Inferior parietal cortex (tissue), 1 donor: Measurements from ENCODE around the gene ANKRD13B.
A peak's percentile ranks its signal among the peaks of the same experiment; 100 is the strongest.

Experiments
- DNase-seq: peaks from one replicate; pipeline ENCODE4 v3.0.0-alpha.2; 2016; ENCODE audit errors: extremely low spot score

Gene ANKRD13B

DNA sequence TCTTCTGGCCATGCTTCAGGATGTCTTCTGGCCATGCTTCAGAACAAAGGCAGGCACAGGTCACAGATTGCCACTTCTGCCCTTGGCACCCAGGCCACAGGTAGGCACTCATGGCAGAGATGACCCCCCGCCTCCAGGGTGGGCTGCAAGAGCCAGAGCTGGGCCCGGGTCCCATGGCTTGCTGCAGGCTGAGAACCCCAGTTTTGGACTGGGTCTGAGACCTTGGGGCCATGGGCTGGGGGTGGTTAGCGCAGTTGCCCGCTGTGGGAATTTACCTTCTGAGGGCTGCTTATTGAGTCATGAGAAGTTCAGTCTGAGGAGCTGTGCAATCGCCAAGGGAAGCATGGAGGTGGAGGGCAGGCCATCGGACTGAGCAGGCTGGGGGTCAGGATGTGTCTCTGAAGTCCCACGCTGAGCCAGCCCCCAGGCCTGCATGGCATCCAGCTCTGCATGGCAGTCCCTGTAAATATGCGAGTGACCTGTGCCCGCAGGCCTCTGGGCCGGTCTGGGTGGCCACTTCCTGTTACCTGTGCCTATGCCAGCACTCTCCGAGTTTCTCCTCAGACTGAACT lies 1.7 kb downstream of the ANKRD13B start:
- DNase-seq, result no peak

GRCh38 chr17:29595107-29595942 lies 2.4 kb downstream of the ANKRD13B start:
- no peak for DNase-seq

DNA sequence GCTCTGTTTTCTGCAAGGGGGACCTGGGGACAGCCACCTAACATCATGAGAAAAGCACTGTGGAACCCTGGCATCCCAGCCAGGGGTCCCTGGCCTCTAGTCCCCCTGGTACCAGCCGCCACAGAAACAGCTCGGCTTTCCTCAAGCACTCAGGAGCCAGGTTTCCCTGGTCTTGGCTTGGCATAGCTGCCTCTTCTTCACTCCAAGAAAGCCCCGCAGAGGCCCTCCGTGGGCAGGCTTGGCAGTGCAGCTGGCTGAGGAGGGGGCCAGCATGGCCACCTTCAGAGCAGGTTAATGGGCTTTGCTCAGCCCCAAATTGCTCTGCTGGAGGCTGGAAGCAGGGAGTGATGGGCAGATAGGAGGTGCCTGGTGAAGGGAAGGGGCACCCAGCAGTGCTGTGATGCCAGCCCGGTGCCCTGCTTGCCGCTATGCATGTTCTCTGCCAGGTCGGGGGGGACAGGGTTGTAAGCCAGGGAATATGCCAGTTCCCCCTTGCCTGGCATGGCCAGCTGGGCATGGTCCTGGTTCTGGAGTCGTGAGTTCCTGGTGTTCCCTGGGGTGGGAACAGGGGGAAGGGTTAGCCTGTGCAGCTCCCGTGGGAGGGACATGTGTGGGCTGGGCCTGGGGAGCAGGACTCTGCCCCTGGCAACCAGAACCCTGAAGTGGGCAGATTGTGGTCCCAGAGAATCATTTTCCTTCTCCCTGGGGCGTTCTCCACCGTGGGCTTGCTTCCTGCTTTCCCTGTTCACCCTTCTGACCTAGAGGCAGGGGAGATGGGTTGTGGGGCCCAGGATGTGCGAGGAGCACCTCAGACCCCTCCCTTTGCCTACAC lies 3.2 kb downstream of the ANKRD13B start:
- no peak for DNase-seq

- DNase-seq, result no peak
These were observed 3.9 kb downstream of the ANKRD13B start for GRCh38 chr17:29596811-29597210.

DNA sequence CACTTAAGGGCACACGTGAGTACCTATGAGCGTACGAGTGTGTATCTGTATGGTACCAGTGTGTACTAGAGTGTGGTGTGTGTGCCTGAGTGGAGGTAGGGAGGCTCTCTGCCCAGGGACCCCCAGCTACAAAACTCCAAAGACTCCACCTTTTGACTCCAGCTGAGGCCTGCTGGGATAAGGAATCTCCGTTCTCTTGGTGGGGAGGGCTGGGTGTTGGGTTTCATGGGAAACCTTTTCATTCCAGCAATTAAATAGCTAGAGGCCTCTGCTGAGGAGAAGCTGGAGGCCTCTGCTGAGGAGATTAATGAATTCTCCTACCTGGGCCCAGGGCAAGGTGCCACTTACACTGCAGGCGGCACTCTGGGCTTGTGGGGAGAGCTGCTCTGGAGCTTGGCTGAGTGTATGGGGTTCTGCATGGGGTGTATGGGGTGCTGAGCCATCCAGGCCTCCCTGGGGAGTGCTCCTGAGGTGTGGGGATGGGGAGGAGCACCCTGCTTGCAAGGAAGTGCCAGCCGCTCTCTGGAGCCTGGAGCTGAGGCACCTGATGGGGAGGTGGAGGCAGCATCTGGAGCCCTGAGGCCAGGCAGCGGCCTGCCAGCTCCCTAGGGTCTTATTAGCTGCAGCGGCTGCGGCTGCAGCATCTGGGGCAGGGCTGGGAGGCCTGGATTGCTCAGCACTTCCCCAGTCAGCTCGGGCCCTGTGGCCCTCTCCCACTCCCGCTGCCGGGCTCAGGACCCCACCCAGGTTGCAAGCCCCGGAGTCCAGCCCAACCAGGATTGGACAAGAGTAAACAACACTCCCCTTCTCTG lies 4.6 kb downstream of the ANKRD13B start:
- DNase-seq, result no peak

- DNase-seq, result no peak
These were observed 10.3 kb downstream of the ANKRD13B start for GRCh38 chr17:29603109-29603674.

DNA sequence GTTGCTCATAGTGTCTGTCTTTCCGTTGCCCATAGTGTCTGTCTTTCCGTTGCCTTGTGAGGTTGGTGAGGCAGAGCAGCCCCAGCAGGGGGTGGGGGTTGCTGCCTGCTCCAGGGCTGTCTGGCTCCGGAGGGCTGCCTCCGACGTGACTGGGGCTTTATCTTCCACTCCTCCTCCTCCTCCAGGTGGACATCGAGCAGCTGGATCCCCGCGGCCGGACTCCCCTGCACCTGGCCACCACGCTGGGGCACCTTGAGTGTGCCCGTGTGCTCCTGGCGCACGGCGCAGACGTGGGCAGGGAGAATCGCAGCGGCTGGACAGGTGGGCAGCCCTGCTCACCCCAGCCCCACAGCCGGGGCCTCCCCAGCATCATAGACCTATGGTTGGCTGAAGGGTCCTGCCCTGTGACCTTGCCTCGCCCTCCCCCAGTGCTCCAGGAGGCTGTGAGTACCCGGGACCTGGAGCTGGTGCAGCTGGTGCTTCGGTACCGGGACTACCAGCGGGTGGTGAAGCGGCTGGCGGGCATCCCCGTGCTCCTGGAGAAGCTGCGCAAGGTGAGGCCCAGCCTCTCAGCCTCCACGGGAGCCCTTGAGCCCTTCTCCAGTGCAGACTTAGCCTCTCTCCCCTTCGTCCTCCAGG lies 14.7 kb downstream of the ANKRD13B start:
- DNase-seq, result no peak

- DNase-seq, result no peak
These were observed 16.1 kb downstream of the ANKRD13B start for GRCh38 chr17:29608986-29609385.

GRCh38 chr17:29610395-29610794 lies 17.5 kb downstream of the ANKRD13B start:
- no peak for DNase-seq

GRCh38 chr17:29611351-29612093 lies 18.6 kb downstream of the ANKRD13B start:
- no peak for DNase-seq

DNA sequence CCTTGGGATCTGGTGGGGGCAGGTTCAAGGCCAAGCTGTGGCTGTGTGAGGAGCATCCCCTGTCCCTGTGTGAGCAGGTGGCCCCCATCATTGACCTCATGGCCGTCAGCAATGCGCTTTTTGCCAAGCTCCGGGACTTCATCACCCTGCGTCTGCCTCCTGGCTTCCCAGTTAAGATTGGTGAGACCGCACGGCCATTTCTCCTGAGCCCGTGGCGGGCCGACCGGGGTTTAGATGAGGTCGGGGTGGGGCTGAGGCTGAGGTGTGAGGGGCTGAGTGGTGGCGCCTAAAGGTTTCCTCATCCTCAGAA lies 19.1 kb downstream of the ANKRD13B start:
- DNase-seq, result no peak

GRCh38 chr17:29612404-29613280 lies 19.7 kb downstream of the ANKRD13B start:
- no peak for DNase-seq

GRCh38 chr17:29613352-29613837 lies 20.5 kb downstream of the ANKRD13B start:
- DNase-seq, result peak; percentile 84

- no peak for DNase-seq
These were observed 20.9 kb downstream of the ANKRD13B start for GRCh38 chr17:29613856-29614255.

DNA sequence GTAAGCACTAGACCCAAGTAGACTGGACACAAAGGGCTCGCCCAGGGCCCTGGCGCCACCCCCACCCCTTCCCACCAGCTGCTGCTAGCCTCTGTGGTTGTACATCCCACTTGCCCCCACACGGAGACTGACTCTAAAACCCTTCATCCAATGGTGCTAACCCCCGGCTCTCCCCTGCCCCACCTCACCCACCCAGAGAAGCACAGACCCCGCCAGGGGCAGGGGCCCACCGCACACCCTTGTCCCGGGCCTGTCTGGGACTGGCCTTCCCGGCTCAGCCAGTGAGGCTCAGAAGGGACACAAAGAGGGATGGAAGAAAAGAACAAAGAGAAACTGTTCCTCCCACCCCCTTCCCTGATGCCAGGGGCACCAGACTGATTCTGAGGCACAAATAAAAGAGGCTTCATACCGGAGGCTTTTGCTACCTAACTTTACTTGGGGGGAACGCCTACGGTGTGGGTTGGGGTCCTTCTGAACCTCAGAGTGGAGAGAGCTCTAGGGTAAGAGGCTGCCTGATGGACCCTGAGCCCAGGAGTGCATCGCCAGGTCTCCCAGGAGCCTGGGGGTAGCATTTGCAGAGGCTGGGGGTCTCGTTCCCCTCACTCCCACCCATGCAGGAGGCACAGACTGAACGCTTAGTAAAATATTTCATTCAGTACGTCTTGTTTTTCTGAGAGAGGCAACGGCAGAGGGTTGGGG lies 21.6 kb downstream of the ANKRD13B start:
- no peak for DNase-seq

GRCh38 chr17:29615048-29615385 lies 22.1 kb downstream of the ANKRD13B start:
- DNase-seq, result no peak

GRCh38 chr17:29615492-29616299 lies 22.8 kb downstream of the ANKRD13B start:
- peak; percentile 93 for DNase-seq
